Hematopoietic multipotent progenitor cell treated with erythropoietin and hydrocortisone succinate and interleukin-3 and kit ligand, for 17 days (in vitro differentiated cells): Measurements from ENCODE around the gene RPL18A.
"Not testable (repeated sequence)": the region's sequence is repeated elsewhere in the genome, so short reads cannot be mapped to it uniquely, and the experiment has no call there.

Experiments used
- DNase-seq: peaks from one replicate; pipeline ENCODE4 v3.0.0-alpha.2; 2015; ENCODE audit warnings: low spot score

Gene RPL18A

GRCh38 chr19:17866964-17867486, 7.3 kb downstream of the RPL18A start:
- no peak for DNase-seq

DNA sequence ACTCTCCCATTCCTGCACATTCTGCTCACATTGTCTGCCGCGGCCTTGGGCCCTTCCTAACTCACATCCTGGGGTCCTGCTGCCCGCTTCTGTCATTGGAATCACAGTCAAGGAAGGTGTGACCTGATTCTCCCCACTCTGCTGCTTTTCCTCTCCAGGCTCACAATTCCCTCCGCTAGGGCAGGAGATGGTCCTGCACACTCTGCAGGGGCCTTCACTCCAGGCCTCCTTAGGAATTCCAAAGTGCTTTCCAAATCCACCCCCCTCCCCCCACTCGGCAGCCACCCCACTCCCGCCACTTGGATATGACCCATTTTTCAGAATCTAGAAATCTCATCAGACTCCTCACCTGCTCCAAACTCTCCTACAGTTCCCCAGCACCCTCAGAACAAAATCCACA, 9.0 kb downstream of the RPL18A start:
- no peak for DNase-seq

DNA sequence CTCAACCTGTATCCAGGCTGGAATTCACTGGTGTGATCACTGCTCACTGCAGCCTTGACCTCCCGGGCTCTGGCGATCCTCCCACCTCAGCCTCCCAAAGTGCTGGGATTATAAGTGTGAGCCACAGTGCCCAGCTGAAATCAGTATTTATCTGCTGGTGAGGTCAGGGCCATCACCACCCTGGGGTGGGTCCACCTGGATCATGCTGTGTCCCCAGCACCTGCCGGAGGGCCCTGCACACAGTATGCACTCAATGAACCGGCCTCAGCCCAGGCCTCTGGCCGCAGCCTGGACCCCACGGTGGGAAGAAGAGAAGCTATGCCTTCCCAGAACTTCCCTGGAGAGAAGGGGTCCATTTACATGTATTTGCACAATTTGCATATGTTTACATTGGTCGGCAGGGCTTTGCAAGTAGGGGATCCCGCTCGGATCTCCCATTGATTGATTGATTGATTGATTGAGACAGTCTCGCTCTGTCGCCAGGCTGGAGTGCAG, 9.5 kb downstream of the RPL18A start:
- DNase-seq, result no peak

DNA sequence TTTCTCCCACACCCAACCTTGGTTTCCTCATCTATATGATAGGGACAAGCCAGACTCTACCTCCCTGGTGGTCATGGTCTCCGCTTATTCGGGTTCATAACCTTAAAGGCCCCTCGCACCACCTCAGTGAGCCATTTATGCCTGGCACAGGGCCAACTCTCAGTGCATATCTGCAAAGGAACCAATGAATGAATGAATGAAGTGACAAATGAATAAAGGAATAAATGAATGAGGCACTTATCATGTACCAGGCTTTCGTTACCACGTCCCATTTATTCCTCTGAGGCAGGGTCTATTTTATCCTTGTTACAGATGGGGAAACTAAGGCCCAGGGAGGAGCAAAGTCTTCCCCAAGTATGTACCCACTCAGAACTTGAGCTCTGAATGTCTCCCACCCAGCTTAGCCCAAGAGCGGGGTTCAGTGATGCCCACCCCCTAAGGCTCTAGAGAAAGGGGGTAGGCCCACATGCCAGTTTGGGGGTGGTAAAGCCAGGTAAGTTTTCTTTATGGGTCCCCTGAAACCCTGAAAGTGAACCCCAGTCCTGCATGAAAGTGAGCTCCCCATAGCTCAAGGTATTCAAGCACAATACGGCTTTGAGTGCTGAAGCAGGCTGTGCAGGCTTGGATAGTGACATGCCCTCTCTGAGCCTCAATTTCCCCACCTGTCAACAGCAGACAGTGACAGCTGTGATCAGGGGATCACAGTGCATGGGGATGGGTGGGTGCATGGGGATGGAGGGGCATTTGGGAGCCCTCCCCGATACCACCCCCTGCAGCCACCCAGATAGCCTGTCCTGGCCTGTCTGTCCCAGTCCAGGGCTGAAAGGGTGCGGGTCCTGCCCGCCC, 11.5 kb downstream of the RPL18A start:
- DNase-seq, result no peak

DNA sequence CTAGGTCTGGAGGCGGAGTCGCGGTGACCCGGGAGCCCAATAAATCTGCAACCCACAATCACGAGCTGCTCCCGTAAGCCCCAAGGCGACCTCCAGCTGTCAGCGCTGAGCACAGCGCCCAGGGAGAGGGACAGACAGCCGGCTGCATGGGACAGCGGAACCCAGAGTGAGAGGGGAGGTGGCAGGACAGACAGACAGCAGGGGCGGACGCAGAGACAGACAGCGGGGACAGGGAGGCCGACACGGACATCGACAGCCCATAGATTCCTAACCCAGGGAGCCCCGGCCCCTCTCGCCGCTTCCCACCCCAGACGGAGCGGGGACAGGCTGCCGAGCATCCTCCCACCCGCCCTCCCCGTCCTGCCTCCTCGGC, 12.2 kb downstream of the RPL18A start, which contains the start of gene SLC5A5:
SLC5A5 (plus strand) TSS at position 68 of the 373 bp plus-strand sequence. CDS start 375 bp downstream, outside the sequence.
- DNase-seq, result no peak

DNA sequence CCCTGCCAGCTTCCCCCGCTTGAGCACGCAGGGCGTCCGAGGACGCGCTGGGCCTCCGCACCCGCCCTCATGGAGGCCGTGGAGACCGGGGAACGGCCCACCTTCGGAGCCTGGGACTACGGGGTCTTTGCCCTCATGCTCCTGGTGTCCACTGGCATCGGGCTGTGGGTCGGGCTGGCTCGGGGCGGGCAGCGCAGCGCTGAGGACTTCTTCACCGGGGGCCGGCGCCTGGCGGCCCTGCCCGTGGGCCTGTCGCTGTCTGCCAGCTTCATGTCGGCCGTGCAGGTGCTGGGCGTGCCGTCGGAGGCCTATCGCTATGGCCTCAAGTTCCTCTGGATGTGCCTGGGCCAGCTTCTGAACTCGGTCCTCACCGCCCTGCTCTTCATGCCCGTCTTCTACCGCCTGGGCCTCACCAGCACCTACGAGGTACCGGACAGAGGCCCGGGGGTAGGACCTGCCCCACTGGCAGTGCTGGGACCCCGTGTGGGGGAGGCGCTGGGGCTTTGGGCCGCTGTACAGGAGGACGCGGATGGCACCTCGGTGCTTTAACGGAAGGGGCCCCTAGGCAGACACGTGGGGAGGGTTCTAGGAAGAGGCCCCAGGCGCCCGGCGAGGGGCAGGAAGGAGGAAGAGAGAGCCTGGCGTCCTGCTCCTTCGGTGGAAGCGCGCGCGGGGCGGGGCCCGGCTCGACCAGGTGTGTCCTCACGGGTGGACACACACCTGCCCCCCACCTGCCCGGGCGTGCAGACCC, 12.7 kb downstream of the RPL18A start:
- DNase-seq, result no peak

GRCh38 chr19:17873786-17874757, 14.4 kb downstream of the RPL18A start:
- no peak for DNase-seq

DNA sequence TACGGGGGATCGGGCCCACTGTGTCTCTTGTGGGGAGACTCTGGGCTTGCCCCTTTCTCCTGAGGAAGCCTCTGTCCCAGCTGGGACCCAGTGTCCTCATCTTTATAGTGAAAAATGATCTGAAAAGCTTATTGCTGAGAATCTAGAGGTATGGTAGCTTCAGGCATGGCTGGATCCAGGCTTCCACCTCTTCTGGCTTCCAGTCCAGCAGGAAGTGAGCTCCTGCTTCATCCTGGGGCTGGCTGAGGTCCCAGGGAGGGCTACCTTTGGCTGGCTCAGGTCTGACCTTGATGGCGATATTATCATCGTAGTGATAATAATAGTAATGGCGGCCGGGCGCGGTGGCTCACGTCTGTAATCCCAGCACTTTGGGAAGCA, 15.0 kb downstream of the RPL18A start:
- no peak for DNase-seq

DNA sequence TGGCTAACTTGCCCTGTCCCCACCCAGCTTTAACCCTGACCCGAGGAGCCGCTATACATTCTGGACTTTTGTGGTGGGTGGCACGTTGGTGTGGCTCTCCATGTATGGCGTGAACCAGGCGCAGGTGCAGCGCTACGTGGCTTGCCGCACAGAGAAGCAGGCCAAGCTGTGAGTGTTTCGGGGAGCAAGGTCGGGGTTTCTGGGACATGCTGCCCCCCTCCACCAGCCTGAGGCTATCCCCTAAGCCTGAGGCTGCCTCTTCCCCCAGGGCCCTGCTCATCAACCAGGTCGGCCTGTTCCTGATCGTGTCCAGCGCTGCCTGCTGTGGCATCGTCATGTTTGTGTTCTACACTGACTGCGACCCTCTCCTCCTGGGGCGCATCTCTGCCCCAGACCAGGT, 18.0 kb downstream of the RPL18A start:
- no peak for DNase-seq

- DNase-seq, result no peak
Observed at GRCh38 chr19:17879466-17879865, 19.8 kb downstream of the RPL18A start.

DNA sequence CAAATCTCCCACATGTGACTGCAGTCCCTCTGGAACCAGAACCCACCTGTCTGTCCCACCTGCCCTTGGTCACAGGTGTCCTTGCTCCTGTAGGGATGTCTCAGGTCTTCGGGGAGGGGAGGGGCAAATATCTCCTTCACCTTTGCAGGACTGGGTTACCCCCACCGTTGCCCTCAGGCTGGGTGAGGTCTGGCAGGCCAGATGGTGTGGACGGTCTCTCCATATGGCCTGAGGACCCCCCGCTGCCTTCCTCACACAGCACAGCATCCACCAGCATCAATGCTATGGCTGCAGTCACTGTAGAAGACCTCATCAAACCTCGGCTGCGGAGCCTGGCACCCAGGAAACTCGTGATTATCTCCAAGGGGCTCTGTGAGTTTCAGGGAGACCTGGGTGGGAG, 22.0 kb downstream of the RPL18A start:
- DNase-seq, result no peak

- no peak for DNase-seq
Observed at GRCh38 chr19:17883627-17884410, 24.1 kb downstream of the RPL18A start.

GRCh38 chr19:17886515-17886914, 26.8 kb downstream of the RPL18A start:
- DNase-seq, result no peak

DNA sequence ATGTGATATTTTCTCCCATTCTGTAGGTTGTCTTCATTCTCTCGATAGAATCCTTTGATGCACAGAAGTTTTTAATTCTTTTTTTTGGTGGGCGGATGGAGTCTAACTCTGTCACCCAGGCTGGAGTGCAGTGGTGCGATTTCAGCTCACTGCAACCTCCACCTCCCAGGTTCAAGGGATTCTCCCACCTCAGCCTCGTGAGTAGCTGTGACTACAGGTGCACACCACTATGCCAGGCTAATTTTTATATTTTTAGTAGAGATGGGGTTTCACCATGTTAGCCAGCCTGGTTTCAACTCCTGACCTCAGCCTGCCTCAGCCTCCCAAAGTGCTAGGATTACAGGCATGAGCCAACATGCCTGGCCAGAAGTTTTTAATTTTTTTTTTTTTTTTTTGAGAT, 27.5 kb downstream of the RPL18A start:
- DNase-seq, result not testable (repeated sequence)

DNA sequence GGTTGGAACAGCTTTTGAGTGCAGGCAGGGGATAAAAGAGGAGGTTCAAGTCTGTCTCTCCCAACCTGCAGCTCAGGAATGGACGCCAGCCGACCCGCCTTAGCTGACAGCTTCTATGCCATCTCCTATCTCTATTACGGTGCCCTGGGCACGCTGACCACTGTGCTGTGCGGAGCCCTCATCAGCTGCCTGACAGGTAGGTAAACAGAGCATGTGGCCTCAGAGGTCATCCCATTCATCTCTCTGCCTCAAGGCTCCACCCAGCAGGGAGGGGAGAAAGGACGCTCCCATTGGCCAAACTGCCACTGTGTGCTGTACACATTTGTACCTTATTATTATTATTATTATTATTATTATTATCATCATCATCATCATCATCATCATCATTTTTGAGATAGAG, 28.6 kb downstream of the RPL18A start:
- no peak for DNase-seq

DNA sequence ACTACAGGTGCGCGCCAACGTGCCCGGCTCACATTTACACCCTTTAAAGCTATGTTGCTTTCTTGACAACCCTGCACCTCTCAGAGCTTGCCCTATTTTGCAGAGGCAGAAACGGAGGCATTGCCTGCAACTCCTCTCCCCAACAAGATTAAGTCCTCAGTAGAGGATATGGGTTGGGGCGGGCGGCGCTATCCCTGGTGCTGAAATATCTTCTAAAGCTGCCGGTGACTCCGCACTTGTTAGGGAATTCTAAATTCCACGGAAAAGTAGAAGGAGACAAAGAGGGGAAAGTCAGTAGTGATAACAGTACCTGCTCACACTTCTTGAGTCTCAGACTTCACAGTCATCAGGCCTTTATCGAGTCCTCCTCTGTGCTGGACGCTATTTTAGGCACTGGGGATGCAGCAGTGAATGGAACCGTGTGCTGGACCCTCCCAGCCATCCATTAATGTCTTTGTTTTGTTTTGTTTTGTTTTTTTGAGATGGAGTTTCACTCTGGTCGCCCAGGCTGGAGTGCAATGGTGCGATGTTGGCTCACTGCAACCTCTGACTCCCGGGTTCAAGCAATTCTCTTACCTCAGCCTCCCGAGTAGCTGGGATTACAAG, 30.0 kb downstream of the RPL18A start:
- no peak for DNase-seq

DNA sequence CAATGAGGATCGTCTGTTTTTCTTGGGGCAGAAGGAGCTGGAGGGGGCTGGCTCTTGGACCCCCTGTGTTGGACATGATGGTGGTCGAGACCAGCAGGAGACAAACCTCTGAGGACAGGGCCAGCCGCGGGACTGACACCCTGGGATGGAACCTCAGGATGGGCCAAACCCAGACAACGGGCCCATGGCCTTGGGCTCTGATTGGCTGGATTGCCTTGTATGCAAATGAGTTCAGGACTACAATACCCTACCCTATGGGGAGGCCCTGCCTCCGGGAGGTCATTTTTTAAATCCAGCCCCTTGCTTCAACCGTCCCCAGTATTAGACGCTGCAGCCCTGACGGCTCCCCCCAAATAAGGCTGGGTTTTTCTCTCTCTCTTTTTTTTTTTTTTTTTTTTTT, 34.1 kb downstream of the RPL18A start:
- DNase-seq, result no peak

GRCh38 chr19:17902701-17903100, 43.0 kb downstream of the RPL18A start:
- no peak for DNase-seq

DNA sequence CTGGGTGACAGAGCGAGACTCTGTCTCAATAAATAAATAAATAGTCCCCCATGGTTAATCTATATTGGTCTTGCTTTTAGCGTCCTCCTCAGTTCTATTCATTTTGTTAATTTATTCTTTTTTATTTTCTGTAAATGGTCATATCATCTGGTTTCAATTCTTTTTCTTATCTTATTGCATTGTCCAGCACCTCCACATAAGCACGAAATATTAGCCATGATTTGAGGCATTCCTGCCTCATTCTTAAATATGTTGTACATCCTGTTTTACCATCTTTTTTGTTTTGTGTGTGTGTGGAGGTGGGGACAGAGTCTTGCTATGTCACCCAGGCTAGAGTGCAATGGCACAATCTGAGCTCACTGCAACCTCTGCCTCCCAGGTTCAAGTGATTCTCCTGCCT, 48.5 kb downstream of the RPL18A start:
- no peak for DNase-seq

GRCh38 chr19:17909003-17909732, 49.5 kb downstream of the RPL18A start:
- no peak for DNase-seq
